NCI-H1930 (cell line): Measurements from ENCODE around the gene MCEMP1.

Experiments
- DNase-seq, 2 experiments: peaks; one replicate each; lab custom pipeline; 2025; lab: John Stamatoyannopoulos, UW

Gene MCEMP1

GRCh38 chr19:7698583-7698982, 21.7 kb downstream of the MCEMP1 start:
- no peak for DNase-seq

- DNase-seq, result no peak
Measured at GRCh38 chr19:7699003-7699402, 22.1 kb downstream of the MCEMP1 start.

- DNase-seq, result no peak
Measured at GRCh38 chr19:7699417-7700401, 22.8 kb downstream of the MCEMP1 start.

DNA sequence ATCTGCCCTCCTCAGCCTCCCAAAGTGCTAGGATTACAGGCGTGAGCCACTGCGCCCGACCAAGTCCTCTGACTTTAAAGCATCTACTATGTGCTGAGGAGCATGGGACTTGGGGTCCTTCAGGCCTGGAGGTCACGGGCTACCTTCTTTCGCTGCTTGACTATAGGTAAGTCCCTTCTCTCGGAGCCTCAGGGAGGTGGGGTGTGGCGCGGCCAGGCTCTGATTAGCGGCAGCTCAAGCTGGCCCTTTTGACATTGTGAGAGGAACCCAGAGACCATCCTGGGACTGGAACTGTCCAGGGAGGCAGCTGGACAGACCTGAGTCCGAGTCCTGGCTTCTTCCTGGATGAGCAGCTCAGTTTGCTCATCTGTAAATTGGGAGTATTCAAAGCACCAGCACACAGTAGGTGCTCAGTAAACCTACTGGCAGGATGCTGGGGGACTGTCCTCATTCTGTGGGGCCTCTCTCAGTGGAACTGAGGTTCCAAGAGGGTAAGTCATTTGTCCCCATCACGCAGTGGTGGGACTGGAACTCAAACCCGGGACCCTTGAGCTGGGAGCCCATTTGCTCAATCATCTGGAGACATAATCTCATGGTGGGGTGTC, 24.3 kb downstream of the MCEMP1 start:
- no peak for DNase-seq

- no peak for DNase-seq
Measured at GRCh38 chr19:7701654-7702457, 25.0 kb downstream of the MCEMP1 start, which contains the start of gene FCER2. Gene FCER2, minus strand, starts transcription at chr19:7702131. Its CDS starts 2,371 bp downstream, at chr19:7699760.

GRCh38 chr19:7703332-7703731, 26.4 kb downstream of the MCEMP1 start:
- DNase-seq, result no peak

DNA sequence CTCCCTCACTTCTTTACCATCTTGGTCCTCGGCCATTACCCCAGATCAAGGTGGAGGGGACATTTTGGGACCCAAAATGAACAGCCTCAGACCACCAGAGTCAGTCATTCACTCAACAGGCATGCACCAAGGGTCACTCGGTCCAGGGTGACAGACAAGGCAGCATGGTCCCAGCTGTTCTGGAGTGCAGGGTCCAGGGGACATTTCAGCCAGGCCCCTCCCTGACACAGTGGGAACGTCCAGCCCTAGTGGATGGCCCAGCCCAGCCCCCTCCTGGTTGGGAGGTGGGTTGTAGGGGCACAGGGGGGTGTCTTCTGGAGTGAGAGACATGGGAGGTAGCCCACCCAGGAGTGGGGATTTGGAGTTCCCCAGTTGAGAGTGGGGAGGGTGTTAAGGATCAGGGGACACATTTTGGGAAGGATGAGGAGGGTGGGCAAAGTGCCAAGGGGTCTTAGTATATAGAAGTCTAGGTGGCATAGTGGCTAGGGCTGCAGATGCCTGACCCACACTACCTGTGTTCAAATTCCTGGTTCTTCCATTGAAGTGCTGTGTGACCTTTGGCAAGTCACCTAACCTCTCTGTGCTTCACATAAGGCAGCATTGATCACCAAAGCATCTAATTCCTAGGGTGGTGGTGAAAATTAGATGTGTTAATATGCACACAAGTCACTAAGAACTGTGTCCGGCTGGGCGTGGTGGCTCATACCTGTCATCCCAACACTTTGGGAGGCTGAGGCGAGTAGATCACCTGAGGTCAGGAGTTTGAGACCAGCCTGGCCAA, 27.6 kb downstream of the MCEMP1 start:
- no peak for DNase-seq

DNA sequence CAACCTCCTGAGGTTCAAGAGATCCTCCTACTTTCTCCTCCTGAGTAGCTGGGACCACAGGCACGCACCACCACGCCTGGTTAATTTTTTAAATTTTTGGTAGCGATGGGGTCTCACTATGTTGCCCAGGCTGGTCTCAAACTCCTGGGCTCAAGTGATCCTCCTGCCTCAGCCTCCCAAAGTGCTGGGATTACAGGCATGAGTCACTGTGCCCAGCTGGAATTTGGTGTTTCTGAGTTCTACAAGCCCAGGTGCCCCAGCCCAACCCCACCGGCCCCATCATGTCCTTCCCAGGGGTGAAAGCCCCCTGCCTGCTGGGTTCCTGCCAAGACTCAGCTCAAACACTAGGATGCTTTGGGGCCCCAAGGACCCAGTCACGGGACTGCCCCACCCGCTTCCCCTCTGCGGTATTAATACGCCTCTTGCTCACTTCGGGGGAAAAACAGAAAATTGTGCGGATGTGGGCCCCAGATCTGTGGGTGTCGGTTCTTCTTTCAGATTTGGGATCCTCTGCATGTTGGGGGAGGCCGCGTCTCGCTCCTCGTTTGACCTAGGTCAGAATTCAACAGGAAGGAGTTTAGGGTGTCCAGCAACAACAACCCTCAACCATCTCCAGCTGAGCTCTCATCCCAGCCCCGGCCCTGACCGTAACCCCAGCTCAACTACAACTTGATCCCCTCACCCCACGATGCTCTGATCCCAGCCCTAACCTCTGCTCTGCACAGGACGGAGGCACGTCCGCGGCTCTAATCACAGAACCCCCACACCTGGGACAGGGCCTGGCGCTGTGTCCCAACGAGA, 28.7 kb downstream of the MCEMP1 start:
- no peak for DNase-seq

DNA sequence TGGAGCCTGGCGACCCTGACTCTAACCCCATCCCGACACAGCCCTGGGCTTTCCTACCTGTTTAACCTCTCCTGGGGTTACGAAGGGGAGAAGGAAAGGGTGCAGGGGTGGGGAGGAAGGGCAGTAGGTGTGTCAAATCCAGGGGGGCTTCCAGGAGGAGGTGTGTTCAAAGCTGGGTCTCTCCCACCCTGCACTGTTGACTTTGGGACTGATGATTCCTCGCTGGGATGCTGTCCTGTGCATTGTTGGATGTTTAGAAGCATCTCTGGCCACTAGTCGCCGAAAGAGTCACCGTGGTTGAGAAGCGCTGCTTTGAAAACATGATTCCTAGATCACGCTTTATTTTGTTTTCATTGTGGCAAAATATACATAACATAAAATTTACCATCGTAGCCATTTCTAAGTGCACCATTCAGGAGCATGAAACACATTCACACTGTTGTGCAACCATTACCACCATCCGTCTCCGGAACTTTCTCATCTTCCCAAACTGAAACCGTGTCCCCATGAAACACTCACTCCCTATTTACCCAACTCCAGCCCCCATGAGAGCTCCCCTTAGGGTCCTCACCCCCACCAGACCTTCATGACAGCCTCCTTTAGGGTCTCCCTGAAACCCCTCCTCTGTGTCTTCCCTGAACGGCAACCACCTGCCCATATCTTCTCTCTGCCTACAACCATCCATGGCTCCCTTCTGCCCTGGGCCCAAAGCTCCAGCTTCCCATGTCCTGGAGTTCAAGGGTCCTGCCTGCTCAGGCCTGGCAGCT, 29.5 kb downstream of the MCEMP1 start:
- no peak for DNase-seq

DNA sequence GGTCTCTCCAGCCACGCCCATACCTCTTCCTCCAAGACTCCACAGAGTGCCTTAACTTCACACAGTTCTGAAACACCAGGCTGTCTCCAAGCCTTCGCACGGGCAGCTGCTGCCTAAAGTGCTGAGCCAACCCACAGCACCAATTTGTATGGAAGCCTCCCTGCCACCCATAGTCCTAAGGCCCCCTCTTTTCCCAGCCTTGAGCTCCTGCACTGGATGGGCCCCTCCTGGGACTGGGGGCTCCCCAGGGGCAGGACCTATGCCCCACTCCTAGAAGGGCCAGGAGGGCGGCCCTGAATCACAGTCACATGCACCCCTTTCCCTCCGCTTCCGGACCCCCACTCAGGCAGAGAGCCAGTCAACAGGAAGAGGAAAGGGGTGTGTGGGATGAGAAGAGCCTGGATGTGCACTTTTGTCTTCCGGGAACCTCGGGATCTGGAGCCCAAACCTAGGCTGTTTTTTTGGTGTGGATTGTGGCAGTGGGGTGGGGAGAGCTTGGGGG, 30.1 kb downstream of the MCEMP1 start:
- DNase-seq, result no peak

- no peak for DNase-seq
Measured at GRCh38 chr19:7709932-7710460, 33.1 kb downstream of the MCEMP1 start.

DNA sequence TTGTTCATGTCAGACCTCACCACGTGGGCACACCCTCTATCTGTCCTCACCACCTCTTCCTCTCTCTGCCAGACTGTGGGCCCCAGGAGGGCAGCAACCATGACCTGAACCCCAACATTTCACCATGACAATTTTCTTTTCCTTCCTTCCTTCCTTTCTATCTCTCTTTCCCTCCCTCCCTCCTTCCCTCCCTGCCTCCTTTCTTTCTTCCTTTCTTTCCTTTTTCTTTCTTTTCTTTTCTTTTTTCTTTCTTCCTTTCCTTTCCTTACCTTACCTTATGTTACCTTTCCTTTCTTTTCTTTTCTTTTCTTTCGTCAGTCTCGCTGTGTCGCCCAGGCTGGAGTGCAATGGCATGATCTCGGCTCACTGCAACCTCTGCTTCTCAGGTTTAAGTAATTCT, 33.7 kb downstream of the MCEMP1 start:
- DNase-seq, result no peak

GRCh38 chr19:7715671-7716070, 38.8 kb downstream of the MCEMP1 start:
- no peak for DNase-seq

DNA sequence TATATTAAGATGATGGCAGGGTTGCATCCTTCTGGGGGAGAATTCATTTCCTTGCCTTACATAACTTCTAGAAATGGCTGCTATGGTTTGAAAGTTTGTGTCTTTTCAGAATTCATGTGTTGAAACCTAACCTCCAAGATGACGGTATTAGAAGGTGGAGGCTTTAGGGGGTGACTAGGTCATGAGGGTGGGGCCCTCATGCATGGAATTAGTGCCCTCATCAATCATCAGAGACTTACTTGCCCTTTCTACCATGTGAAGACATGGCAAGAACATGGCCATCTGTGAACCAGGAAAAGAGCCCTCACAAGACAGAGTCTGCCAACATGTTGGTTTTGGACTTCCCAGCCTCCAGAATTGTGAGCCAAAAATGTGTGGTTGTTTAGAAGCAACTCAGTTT, 39.9 kb downstream of the MCEMP1 start:
- no peak for DNase-seq

- DNase-seq, result no peak
Measured at GRCh38 chr19:7718668-7719067, 41.8 kb downstream of the MCEMP1 start.

DNA sequence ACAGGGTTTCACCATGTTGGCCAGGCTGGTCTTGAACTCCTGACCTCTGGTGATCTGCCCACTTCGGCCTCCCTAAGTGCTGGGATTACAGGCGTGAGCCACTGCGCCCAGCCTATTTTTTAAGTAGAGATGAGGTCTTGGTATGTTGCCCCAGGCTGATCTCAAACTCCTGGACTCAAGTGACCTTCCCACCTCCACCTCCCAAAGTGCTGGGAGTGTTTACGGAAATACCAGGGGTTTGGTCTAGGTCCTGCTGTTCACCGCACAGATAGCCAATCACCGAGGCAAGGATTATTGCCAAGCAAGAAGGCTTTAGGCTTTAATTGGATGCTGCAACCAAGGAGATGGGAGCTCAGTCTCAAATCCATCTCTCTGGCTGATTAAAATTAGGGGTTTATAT, 43.5 kb downstream of the MCEMP1 start:
- no peak for DNase-seq

GRCh38 chr19:7722231-7722651, 45.4 kb downstream of the MCEMP1 start:
- DNase-seq, result no peak

DNA sequence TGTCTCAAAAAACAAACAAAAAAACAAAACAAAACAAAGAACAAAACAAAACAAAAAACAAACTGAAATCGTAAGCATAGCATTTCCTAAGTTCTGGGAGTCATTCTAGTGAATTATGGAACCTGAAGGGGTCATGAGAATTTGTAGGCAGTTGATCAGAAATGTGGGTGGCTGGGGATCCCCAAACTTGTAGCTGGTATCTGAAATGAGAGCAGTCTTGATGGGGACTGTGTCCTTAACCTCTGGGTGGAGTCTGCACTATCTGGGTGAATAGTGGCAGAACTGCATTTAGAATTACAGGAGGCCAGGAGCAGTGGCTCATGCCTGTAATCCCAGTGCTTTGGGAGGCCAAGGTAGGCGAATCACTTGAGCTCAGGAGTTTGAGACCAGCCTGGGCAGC, 48.9 kb downstream of the MCEMP1 start:
- DNase-seq, result no peak

GRCh38 chr19:7729211-7729610, 52.3 kb downstream of the MCEMP1 start:
- no peak for DNase-seq
